ENCODE measurements around the gene SDHC. TPM values are rescaled to one million over a fixed set of nuclear protein-coding genes. Genes with fewer than 3 reads are reported as not detected.
A peak's percentile ranks its signal among the peaks of the same experiment; 100 is the strongest.

Gene SDHC
- polyA plus RNA-seq, 2 of the 4 experiments (the other 2 are of a cell fraction), result 296 to 323 TPM

GRCh38 chr1:161399257-161399998, 85.2 kb downstream of the SDHC start (continued):
- 0 out of 2 replicates have a peak, but pooled peaks have one; percentile 52 for TF ChIP-seq MYC (IDR thresholded peaks at IDR 0.05; ENCODE audit: borderline replicate concordance, low read length)
- peak; percentile 44 for TF ChIP-seq CHD2 (IDR thresholded peaks at IDR 0.05; ENCODE audit: low read length, partially characterized antibody)
- peak; percentile 95 for TF ChIP-seq HMGXB4 (CRISPR knock-in tag; IDR thresholded peaks at IDR 0.05; ENCODE audit: borderline replicate concordance)
- no peak for TF ChIP-seq HOXA7 (CRISPR knock-in tag; IDR thresholded peaks at IDR 0.05)
- peak; percentile 20; the same call in 1 of the 2 replicates for TF ChIP-seq GATA3 (IDR thresholded peaks at IDR 0.05; ENCODE audit: borderline replicate concordance)
- TF ChIP-seq FOSL2 (IDR thresholded peaks at IDR 0.05), result no peak
- TF ChIP-seq FOSL2 (CRISPR knock-in tag; IDR thresholded peaks at IDR 0.05), result no peak
- TF ChIP-seq ZNF302 (CRISPR knock-in tag; IDR thresholded peaks at IDR 0.05), result no peak
- TF ChIP-seq MAZ (IDR thresholded peaks at IDR 0.05; ENCODE audit: borderline replicate concordance, low read depth, low read length), result no peak
- 0 out of 2 replicates have a peak, but pooled peaks have one; percentile 5 for TF ChIP-seq EHF (CRISPR knock-in tag; IDR thresholded peaks at IDR 0.05)
- TF ChIP-seq RARB (CRISPR knock-in tag; IDR thresholded peaks at IDR 0.05), result 0 out of 2 replicates have a peak, but pooled peaks have one; percentile 59
- TF ChIP-seq, protein P1, sequence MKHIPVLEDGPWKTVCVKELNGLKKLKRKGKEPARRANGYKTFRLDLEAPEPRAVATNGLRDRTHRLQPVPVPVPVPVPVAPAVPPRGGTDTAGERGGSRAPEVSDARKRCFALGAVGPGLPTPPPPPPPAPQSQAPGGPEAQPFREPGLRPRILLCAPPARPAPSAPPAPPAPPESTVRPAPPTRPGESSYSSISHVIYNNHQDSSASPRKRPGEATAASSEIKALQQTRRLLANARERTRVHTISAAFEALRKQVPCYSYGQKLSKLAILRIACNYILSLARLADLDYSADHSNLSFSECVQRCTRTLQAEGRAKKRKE (CRISPR knock-in tag; IDR thresholded peaks at IDR 0.05; ENCODE audit: low read depth), result no peak; the same call in 1 of the 2 replicates
- peak; percentile 93 for TF ChIP-seq SREBF2 (IDR thresholded peaks at IDR 0.05)
- TF ChIP-seq ZSCAN20 (CRISPR knock-in tag; IDR thresholded peaks at IDR 0.05), result no peak
- TF ChIP-seq, protein P2, sequence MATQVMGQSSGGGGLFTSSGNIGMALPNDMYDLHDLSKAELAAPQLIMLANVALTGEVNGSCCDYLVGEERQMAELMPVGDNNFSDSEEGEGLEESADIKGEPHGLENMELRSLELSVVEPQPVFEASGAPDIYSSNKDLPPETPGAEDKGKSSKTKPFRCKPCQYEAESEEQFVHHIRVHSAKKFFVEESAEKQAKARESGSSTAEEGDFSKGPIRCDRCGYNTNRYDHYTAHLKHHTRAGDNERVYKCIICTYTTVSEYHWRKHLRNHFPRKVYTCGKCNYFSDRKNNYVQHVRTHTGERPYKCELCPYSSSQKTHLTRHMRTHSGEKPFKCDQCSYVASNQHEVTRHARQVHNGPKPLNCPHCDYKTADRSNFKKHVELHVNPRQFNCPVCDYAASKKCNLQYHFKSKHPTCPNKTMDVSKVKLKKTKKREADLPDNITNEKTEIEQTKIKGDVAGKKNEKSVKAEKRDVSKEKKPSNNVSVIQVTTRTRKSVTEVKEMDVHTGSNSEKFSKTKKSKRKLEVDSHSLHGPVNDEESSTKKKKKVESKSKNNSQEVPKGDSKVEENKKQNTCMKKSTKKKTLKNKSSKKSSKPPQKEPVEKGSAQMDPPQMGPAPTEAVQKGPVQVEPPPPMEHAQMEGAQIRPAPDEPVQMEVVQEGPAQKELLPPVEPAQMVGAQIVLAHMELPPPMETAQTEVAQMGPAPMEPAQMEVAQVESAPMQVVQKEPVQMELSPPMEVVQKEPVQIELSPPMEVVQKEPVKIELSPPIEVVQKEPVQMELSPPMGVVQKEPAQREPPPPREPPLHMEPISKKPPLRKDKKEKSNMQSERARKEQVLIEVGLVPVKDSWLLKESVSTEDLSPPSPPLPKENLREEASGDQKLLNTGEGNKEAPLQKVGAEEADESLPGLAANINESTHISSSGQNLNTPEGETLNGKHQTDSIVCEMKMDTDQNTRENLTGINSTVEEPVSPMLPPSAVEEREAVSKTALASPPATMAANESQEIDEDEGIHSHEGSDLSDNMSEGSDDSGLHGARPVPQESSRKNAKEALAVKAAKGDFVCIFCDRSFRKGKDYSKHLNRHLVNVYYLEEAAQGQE (IDR thresholded peaks at IDR 0.05), result no peak
- no peak for TF ChIP-seq CBX8 (IDR thresholded peaks at IDR 0.05)
- no peak for TF ChIP-seq RNF2 (IDR thresholded peaks at IDR 0.05; ENCODE audit: borderline replicate concordance, low read depth)
- TF ChIP-seq ESRRA (IDR thresholded peaks at IDR 0.05; ENCODE audit: borderline replicate concordance, low read length), result no peak
- no peak for TF ChIP-seq ZC3H11A (IDR thresholded peaks at IDR 0.05)
- TF ChIP-seq JUN (IDR thresholded peaks at IDR 0.05), result peak; percentile 78 to 83
- TF ChIP-seq, protein P3, sequence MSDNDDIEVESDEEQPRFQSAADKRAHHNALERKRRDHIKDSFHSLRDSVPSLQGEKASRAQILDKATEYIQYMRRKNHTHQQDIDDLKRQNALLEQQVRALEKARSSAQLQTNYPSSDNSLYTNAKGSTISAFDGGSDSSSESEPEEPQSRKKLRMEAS (IDR thresholded peaks at IDR 0.05), result peak; percentile 58
- 0 out of 2 replicates have a peak, but pooled peaks have one; percentile 2 for TF ChIP-seq ELK1 (IDR thresholded peaks at IDR 0.05; ENCODE audit: low read depth, low read length)
- 0 out of 2 replicates have a peak, but pooled peaks have one; percentile 59 for TF ChIP-seq HOXB5 (CRISPR knock-in tag; IDR thresholded peaks at IDR 0.05)
- TF ChIP-seq HOXB13 (CRISPR knock-in tag; IDR thresholded peaks at IDR 0.05; ENCODE audit: low read depth), result 0 out of 2 replicates have a peak, but pooled peaks have one; percentile 87
- no peak for TF ChIP-seq KDM1A (IDR thresholded peaks at IDR 0.05; ENCODE audit: low read depth)
- peak; percentile 22; the same call in 1 of the 2 replicates for TF ChIP-seq BHLHE40 (IDR thresholded peaks at IDR 0.05; ENCODE audit: low read depth, low read length)
- TF ChIP-seq HES2 (IDR thresholded peaks at IDR 0.05), result no peak

Data from A549 (cell line).